Dendritic cell treated with granulocyte-macrophage colony-stimulating factor and Interleukin-4, amounts not matched to agents 40 ng/mL and 50 ng/mL, for 4 days (primary cell): ENCODE data around the gene C1GALT1C1.

Experiments used
- H3K27ac Mint-ChIP-seq: one replicate; pipeline ENCODE4 v1.8.0; 2022; ENCODE audit warnings: mild to moderate bottlenecking, mixed read lengths
- H3K27me3 Mint-ChIP-seq: one replicate; pipeline ENCODE4 v1.8.0; 2022; ENCODE audit warnings: mild to moderate bottlenecking, mixed read lengths
- H3K36me3 Mint-ChIP-seq: one replicate; pipeline ENCODE4 v1.8.0; 2022; ENCODE audit warnings: low read depth, mixed read lengths
- H3K4me1 Mint-ChIP-seq: one replicate; pipeline ENCODE4 v1.8.0; 2022; ENCODE audit warnings: low read depth, mixed read lengths
- H3K4me3 Mint-ChIP-seq: one replicate; pipeline ENCODE4 v1.8.0; 2022; ENCODE audit warnings: mild to moderate bottlenecking, moderate library complexity, mixed read lengths
- H3K9me3 Mint-ChIP-seq: one replicate; pipeline ENCODE4 v1.8.0; 2022; ENCODE audit warnings: mixed read lengths
- intact Hi-C: fragments of 100-400 bp; cut with micrococcal nuclease; formaldehyde crosslinking; loops from one replicate; pipeline ENCODE4 v1.15.0; 2022

C1GALT1C1 gene

DNA sequence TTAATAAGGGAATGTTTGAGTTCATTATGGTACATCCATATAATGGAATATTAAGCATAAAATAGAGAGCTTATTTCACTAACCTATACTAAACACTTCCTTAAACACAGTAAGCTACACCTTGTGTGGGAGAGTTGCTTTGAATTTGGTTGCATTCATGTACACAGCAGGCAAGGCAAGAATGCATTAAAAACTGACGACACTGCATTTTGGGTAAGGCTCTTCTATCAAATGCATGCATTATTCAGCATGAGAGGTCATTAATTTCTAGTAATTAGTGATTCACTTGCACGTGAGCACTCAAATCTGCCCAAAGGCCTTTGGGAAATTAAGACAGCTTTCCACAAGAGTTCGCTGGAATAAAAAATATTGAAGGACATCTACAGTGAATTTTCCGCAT is 8.8 kb upstream of the C1GALT1C1 start:
- H3K4me1 Mint-ChIP-seq = peaks cover 7% of the 10 kb centered on the region
- H3K36me3 Mint-ChIP-seq = no peaks in the 10 kb centered on the region
- no peaks in the 10 kb centered on the region for H3K27me3 Mint-ChIP-seq
- no peak overlapping the region for H3K27ac Mint-ChIP-seq
- intact Hi-C loops = no loop called here
- H3K9me3 Mint-ChIP-seq = no peaks in the 10 kb centered on the region
- no peak overlapping the region for H3K4me3 Mint-ChIP-seq

- intact Hi-C loops = loop anchor here (10.0 kb wide), 1 partner anchor 91 kb away; no protein-coding TSS in a partner anchor
- no peak overlapping the region for H3K4me3 Mint-ChIP-seq
Measured at GRCh38 chrX:120625371-120625770, 4.5 kb downstream of the C1GALT1C1 start.

DNA sequence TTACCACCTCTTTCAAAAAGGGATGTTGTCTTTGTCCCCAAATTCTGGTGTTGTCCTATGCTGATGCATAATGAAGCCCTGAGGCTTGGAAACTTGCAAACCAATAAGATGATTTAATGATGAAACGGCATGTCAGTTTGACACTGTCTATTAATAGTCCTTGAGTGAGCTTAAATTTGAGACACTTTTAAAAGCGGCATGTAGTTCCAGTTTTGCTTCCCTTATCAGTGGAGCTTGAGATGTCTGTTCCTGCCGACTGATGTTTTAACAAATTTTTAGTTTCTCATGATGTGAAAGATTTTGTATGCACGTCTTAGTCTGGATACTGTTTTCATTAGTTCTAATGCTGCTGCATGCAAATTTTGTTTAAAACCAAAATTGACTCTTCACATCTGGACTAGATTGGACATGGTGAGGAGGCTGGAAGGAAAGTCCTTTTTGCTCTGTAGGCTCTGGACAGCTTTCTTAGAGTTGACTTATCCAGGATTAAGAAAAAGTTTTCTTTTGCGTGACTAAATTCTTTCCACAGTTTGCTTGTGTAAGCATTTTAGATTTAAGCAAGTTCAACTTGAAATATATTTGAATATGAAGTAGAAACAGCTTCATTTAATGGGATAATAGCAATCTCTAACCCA is 11.7 kb downstream of the C1GALT1C1 start:
- H3K27ac Mint-ChIP-seq = no peak overlapping the region
- no peak overlapping the region for H3K4me3 Mint-ChIP-seq
- no peaks in the 10 kb centered on the region for H3K9me3 Mint-ChIP-seq
- H3K36me3 Mint-ChIP-seq = peaks cover 40% of the 10 kb centered on the region
- no peaks in the 10 kb centered on the region for H3K4me1 Mint-ChIP-seq
- intact Hi-C loops = no loop called here
- no peaks in the 10 kb centered on the region for H3K27me3 Mint-ChIP-seq

More at GRCh38 chrX:120625371-120625770, 4.5 kb downstream of the C1GALT1C1 start:
- Mint-ChIP-seq H3K9me3 (no peaks in the 10 kb centered on the region), H3K4me1 (no peaks in the 10 kb centered on the region), H3K27ac (no peak overlapping the region), H3K27me3 (no peaks in the 10 kb centered on the region), H3K36me3 (peaks cover 26% of the 10 kb centered on the region)

GRCh38 chrX:120614816-120615215 is 15.0 kb downstream of the C1GALT1C1 start:
- Mint-ChIP-seq H3K4me3 (no peak overlapping the region), H3K4me1 (no peaks in the 10 kb centered on the region), H3K36me3 (peaks cover 41% of the 10 kb centered on the region), H3K9me3 (no peaks in the 10 kb centered on the region), H3K27ac (no peak overlapping the region), H3K27me3 (no peaks in the 10 kb centered on the region)
- intact Hi-C loops = no loop called here

GRCh38 chrX:120612086-120612485 is 17.8 kb downstream of the C1GALT1C1 start:
- Mint-ChIP-seq H3K9me3 (no peaks in the 10 kb centered on the region), H3K36me3 (peaks cover 47% of the 10 kb centered on the region), H3K4me1 (no peaks in the 10 kb centered on the region), H3K27ac (no peak overlapping the region), H3K4me3 (no peak overlapping the region), H3K27me3 (no peaks in the 10 kb centered on the region)
- intact Hi-C loops = no loop called here

GRCh38 chrX:120604361-120604782 is 25.5 kb downstream of the C1GALT1C1 start:
- Mint-ChIP-seq H3K4me3 (peak overlapping the region; percentile 90), H3K27ac (peak overlapping the region; percentile 99), H3K9me3 (no peaks in the 10 kb centered on the region), H3K27me3 (no peaks in the 10 kb centered on the region), H3K4me1 (peaks cover 6% of the 10 kb centered on the region), H3K36me3 (peaks cover 18% of the 10 kb centered on the region)
- intact Hi-C loops = loop anchor here (1.0 kb wide), 1 partner anchor 43 kb away; no protein-coding TSS in a partner anchor

DNA sequence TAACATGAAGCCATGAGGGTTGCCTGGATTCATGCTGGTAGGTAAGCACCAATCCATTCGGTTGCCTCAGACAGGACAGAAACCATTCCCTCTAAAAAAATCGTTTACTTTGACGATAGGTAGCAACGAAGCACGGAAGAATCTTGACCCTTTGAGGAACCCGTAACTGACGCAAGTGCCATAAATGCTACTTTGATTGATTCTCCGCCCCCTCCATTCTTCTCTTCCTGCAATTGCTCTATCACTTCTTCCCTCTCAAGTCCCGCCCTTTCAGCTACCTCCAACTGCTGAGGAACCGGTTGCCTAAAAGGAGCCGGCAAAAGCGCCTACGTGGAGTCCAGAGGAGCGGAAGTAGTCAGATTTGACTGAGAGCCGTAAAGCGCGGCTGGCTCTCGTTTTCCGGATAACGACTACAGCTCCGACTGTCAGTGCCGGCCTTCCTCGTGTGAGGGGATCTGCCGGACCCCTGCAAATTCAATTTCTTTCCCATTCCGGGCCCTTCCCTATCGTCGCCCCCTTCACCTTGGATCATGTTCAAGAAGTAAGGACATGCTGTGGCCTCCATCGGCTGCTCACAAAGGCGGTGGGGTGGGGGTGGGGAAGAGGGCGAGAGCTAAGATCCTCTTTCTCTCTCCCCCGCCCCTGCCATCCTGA is 26.0 kb downstream of the C1GALT1C1 start, which contains the start of gene MCTS1:
Gene MCTS1 (plus strand): TSS at position 395 of the 654 bp plus-strand sequence. CDS start 136 bp downstream, at position 531.
- Mint-ChIP-seq H3K9me3 (no peaks in the 10 kb centered on the region), H3K36me3 (peaks cover 13% of the 10 kb centered on the region), H3K4me1 (peaks cover 6% of the 10 kb centered on the region), H3K27ac (peak within 1 kb of the TSS; percentile 99), H3K4me3 (peak within 1 kb of the TSS; percentile 90), H3K27me3 (no peaks in the 10 kb centered on the region)
- intact Hi-C loops = loop anchor here (1.0 kb wide), 1 partner anchor 43 kb away; no protein-coding TSS in a partner anchor

- intact Hi-C loops = no loop called here
- Mint-ChIP-seq H3K27ac (no peak overlapping the region), H3K27me3 (no peaks in the 10 kb centered on the region), H3K4me1 (peaks cover 6% of the 10 kb centered on the region), H3K4me3 (no peak overlapping the region), H3K9me3 (no peaks in the 10 kb centered on the region), H3K36me3 (no peaks in the 10 kb centered on the region)
Measured at GRCh38 chrX:120585702-120586101, 44.2 kb downstream of the C1GALT1C1 start.
